Placental pericyte (primary cell): Measurements from ENCODE around the gene PDK2. TPM values are rescaled to one million over a fixed set of nuclear protein-coding genes. Genes with fewer than 3 reads are reported as not detected.

Experiments
- total RNA-seq: library from RNA; depleted of rRNA; stranded (reverse); fragments of >200 nt; gene quantifications from 2 replicates; pipeline ENCODE4 v1.2.3, GENCODE V29; 2012

The PDK2 gene
- 21.6 and 43.5 TPM in 2 replicates for total RNA-seq

GRCh38 chr17:50094753-50095619, at the start of gene PDK2:
Gene PDK2 (plus strand): TSS chr17:50095351. CDS start chr17:50095436, 85 bp downstream.

GRCh38 chr17:50055426-50056216, 39.5 kb upstream of the PDK2 start, which contains the start of gene ITGA3:
Gene ITGA3 (plus strand): TSS chr17:50056110. CDS start chr17:50056440, 330 bp downstream.

GRCh38 chr17:50129728-50130558, 34.8 kb downstream of the PDK2 start, which contains the start of gene SAMD14:
Gene SAMD14 (minus strand): TSS chr17:50130160. CDS start chr17:50124959, 5,201 bp downstream.

GRCh38 chr17:50150354-50151040, 55.3 kb downstream of the PDK2 start, which contains the start of gene PPP1R9B:
Gene PPP1R9B (minus strand): TSS chr17:50150677. CDS start chr17:50150513, 164 bp downstream.

Other genes with a start within 250 kb of the PDK2 start
- gene TAC4, start 247.3 kb upstream of the PDK2 start, total RNA-seq: not detected in 2 replicates
- gene DLX4, start 126.2 kb upstream of the PDK2 start, total RNA-seq: not detected in 2 replicates
- not detected in 2 replicates for gene DLX3, start 100.1 kb upstream of the PDK2 start, total RNA-seq
- gene ITGA3, start 39.2 kb upstream of the PDK2 start, total RNA-seq: 150 and 533 TPM in 2 replicates
- 1.8 and 5.0 TPM in 2 replicates for gene SAMD14, start 34.8 kb downstream of the PDK2 start, total RNA-seq
- 37.6 and 58.0 TPM in 2 replicates for gene PPP1R9B, start 55.3 kb downstream of the PDK2 start, total RNA-seq
- gene SGCA, start 70.7 kb downstream of the PDK2 start, total RNA-seq: 2.0 and 5.5 TPM in 2 replicates
- gene COL1A1, start 106.3 kb downstream of the PDK2 start, total RNA-seq: 2,368 and 3,907 TPM in 2 replicates
- not detected in 2 replicates for gene TMEM92, start 179.1 kb downstream of the PDK2 start, total RNA-seq